GM12878 (cell line): ENCODE data around the gene DNMT3A. TPM values are rescaled to one million over a fixed set of nuclear protein-coding genes. Genes with fewer than 3 reads are reported as not detected.

Source experiments
- ATAC-seq: fragments of 200-7000 bp; cut with Tn5 transposase; 3 replicates; pipeline ENCODE4 v1.9.1; 2020; ENCODE audit warnings: mild to moderate bottlenecking, moderate library complexity
- BruUV-seq: library from RNA; stranded (reverse); fragments of 400-500 nt; replicated peaks from 2 replicates; lab custom pipeline; 2021; lab: Mats Ljungman, UMichigan
- CTCF ChIA-PET: fragments of 300-600 bp; sonication (Branson Sonifier 250); formaldehyde crosslinking; extraction: SDS; loops from one replicate; lab custom pipeline; 2021; ENCODE audit warnings: inconsistent platforms; lab: Yijun Ruan, JAX
- POLR2A ChIA-PET: fragments of 350-600 bp; formaldehyde crosslinking; extraction: SDS; loops from one replicate; lab custom pipeline; 2021; ENCODE audit warnings: inconsistent platforms; lab: Charles Lee
- RAD21 ChIA-PET: fragments of 300-600 bp; sonication (Branson Sonifier 250); formaldehyde crosslinking; loops from one replicate; lab custom pipeline; 2023; ENCODE audit warnings: antibody characterized with exemption; ENCODE audit not compliant: unreplicated experiment; lab: Charles Lee
- SMC1A ChIA-PET: fragments of 300-600 bp; sonication (Branson Sonifier 250); formaldehyde crosslinking; loops from one replicate; lab custom pipeline; 2023; ENCODE audit not compliant: unreplicated experiment, uncharacterized antibody; lab: Charles Lee
- DNase-seq: peaks from one replicate; pipeline ENCODE4 v3.0.0-alpha.2; 2011; ENCODE audit warnings: low read depth, low spot score
- FAIRE-seq: peaks from 3 replicates; lab custom pipeline; 2011; peaks lifted over from hg19 to GRCh38; lab: Jason Lieb, UNC
- H2AFZ ChIP-seq: 2 replicates; pipeline ENCODE4 v1.6.0; 2011; ENCODE audit warnings: low read depth, low read length, control low read depth; ENCODE audit not compliant: control insufficient read depth
- H3K27ac ChIP-seq: 2 replicates; pipeline ENCODE4 v1.5.1; 2011; ENCODE audit warnings: control low read depth; ENCODE audit not compliant: control insufficient read depth, insufficient read depth
- H3K27me3 ChIP-seq, 2 experiments: replicated peaks in 1 of 2; 2 replicates each; pipeline versions ENCODE4 v1.6.0 to v1.6.1; 2011; ENCODE audit warnings: low read length in 1 of 2; ENCODE audit not compliant: control insufficient read depth in 2 of 2, insufficient read depth in 2 of 2
- H3K36me3 ChIP-seq, 2 experiments: 2 replicates each; pipeline ENCODE4 v1.5.1; 2011; ENCODE audit warnings: low read length in 1 of 2; ENCODE audit not compliant: control insufficient read depth in 2 of 2, insufficient read depth in 2 of 2
- H3K4me1 ChIP-seq: 2 replicates; pipeline ENCODE4 v1.6.1; 2011; ENCODE audit warnings: mild to moderate bottlenecking, low read length, moderate library complexity, mixed read lengths; ENCODE audit not compliant: control insufficient read depth, insufficient read depth
- H3K4me2 ChIP-seq: 2 replicates; pipeline ENCODE4 v1.6.0; 2011; ENCODE audit warnings: control low read depth; ENCODE audit not compliant: control insufficient read depth, insufficient read depth
- H3K4me3 ChIP-seq: fragments of 200-600 bp; sonication (generic); 2 replicates; pipeline ENCODE4 v1.5.1; 2016
- H3K79me2 ChIP-seq: 2 replicates; pipeline ENCODE4 v1.6.0; 2011; ENCODE audit warnings: low read length; ENCODE audit not compliant: control insufficient read depth, insufficient read depth
- H3K9ac ChIP-seq: 2 replicates; pipeline ENCODE4 v1.8.0; 2011; ENCODE audit warnings: low read length, control low read depth, mixed read lengths; ENCODE audit not compliant: control insufficient read depth, insufficient read depth
- H3K9me3 ChIP-seq: replicated peaks from 3 replicates; pipeline ENCODE4 v1.5.1; 2011; ENCODE audit warnings: mild to moderate bottlenecking, low read length; ENCODE audit not compliant: control insufficient read depth, insufficient read depth
- H4K20me1 ChIP-seq: 2 replicates; pipeline ENCODE4 v1.6.0; 2011; ENCODE audit not compliant: control insufficient read depth, insufficient read depth
- BACH1 ChIP-seq: fragments of 450-650 bp; IDR thresholded peaks from 2 replicates; pipeline ENCODE4 v1.6.1; 2017; ENCODE audit warnings: mild to moderate bottlenecking, borderline replicate concordance
- CEBPB ChIP-seq, 2 experiments: fragments of 150-350 bp in 1 of 2; IDR thresholded peaks; 2 replicates each; pipeline ENCODE4 v1.6.1; 2012 to 2014; ENCODE audit warnings: low read depth in 2 of 2, low read length in 2 of 2, borderline replicate concordance in 1 of 2, inconsistent platforms in 1 of 2
- E2F8 ChIP-seq: fragments of 450-650 bp; IDR thresholded peaks from 2 replicates; pipeline ENCODE4 v1.6.1; 2018; ENCODE audit warnings: mild to moderate bottlenecking, low read depth, moderate library complexity; ENCODE audit not compliant: partially characterized antibody
- EGR1 ChIP-seq, 2 experiments: IDR thresholded peaks; 1 replicate in 1 of 2; 2 replicates in 1 of 2; pipeline ENCODE4 v1.6.1; 2011 to 2012; ENCODE audit warnings: low read depth in 2 of 2, low read length in 2 of 2, borderline replicate concordance in 1 of 2, mild to moderate bottlenecking in 1 of 2, moderate library complexity in 1 of 2
- LARP7 ChIP-seq: fragments of 450-650 bp; IDR thresholded peaks from 2 replicates; pipeline ENCODE4 v1.6.1; 2017; ENCODE audit warnings: mild to moderate bottlenecking
- RB1 ChIP-seq: fragments of 450-650 bp; formaldehyde crosslinking; IDR thresholded peaks from 2 replicates; pipeline ENCODE4 v1.6.1; 2017; ENCODE audit warnings: mild to moderate bottlenecking, borderline replicate concordance
- ZNF217 ChIP-seq: fragments of 450-650 bp; IDR thresholded peaks from 2 replicates; pipeline ENCODE4 v1.6.1; 2017; ENCODE audit warnings: antibody characterized with exemption, mild to moderate bottlenecking
- WGBS: methylation state at CpG from one replicate; pipeline ENCODE4 v1.1.6; 2016; ENCODE audit warnings: low lambda C conversion rate; ENCODE audit not compliant: insufficient replicate concordance, insufficient coverage; ENCODE audit errors: missing lambda C conversion rate; 5-methylcytosine and 5-hydroxymethylcytosine counted together
- in situ Hi-C: fragments of 300-500 bp; cut with MboI; formaldehyde crosslinking; loops from 9 replicates; pipeline ENCODE4 v1.14.3; 2018; ENCODE audit warnings: mixed read lengths
- intact Hi-C: fragments of 100-400 bp; cut with micrococcal nuclease; formaldehyde crosslinking; loops from one replicate; pipeline ENCODE4 v1.14.2; 2022; ENCODE audit not compliant: unreplicated experiment
- polyA plus RNA-seq, 11 experiments: library from polyadenylated mRNA; depleted of rRNA in 4 of 11; unstranded in 6 of 11; stranded (reverse) in 5 of 11; fragments of >200 nt; fragmentation: Nextera tagmentation in 4 of 11; fragmentation: Illumina TruSeq in 1 of 11; extraction: Ambion mirVana in 4 of 11; extraction: Trizol in 1 of 11; gene quantifications; 1 replicate in 1 of 11; 2 replicates in 10 of 11; pipeline versions ENCODE4 v1.2.1 to v1.2.3, GENCODE V29; 2011 to 2016; ENCODE audit warnings: inconsistent platforms in 2 of 11, missing spikeins in 2 of 11, low read depth in 1 of 11
- total RNA-seq, 4 experiments: library from RNA; depleted of rRNA in 3 of 4; stranded (reverse); fragments of >200 nt in 3 of 4; fragmentation: Illumina TruSeq in 1 of 4; extraction: Trizol in 1 of 4; gene quantifications; 2 replicates each; pipeline versions ENCODE4 v1.2.1 to v1.2.3, GENCODE V29; 2013 to 2021

DNMT3A gene
- total and polyA plus RNA-seq, 10 of the 15 experiments (the other 5 are each of a cell fraction or from before 2014, with no cell fraction given): 7.4 to 51.6 (median 17.4) TPM

DNA sequence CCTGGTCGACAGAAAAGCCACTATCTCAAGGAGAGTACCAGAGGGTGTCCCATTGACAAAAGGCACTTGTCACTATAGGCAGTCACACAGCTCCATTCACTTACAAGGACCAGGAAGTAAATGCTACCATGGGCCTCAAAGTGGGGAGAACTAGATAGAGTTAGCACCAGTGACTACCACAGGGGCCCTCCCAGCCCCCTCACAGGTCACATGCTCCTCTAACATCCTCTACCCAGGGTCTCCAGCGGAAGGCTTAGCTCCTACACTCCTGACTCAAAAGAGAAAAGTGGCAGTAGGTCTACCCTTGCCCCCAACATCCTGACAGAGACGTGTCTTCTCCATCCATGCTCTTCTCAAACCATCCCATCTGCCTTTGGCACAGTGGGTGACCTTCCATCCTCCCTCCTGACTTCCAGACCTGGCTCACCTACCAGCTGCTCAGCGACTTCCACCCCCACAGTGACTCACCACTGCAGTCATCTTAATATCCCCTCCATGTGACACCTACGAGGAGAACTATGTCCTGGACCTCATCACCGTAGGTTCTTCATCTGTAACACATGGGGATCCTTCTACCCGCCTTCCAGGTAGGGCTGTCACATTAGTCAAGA, 5.6 kb upstream of the DNMT3A start:
- Histone ChIP-seq H3K4me1 (peaks cover 6% of the 10 kb centered on the region), H3K27me3 (peaks cover 0 to 1% of the 10 kb centered on the region in 2 experiments; a peak in 2 of 4 replicates), H3K36me3 (no peaks in the 10 kb centered on the region), H3K4me3 (no peak overlapping the region), H3K9me3 (no peaks in the 10 kb centered on the region), H3K9ac (no peak overlapping the region), H3K4me2 (no peak overlapping the region), H3K27ac (no peak overlapping the region), H3K79me2 (no peaks in the 10 kb centered on the region), H2AFZ (no peak overlapping the region), H4K20me1 (no peaks in the 10 kb centered on the region)
- ChIA-PET POLR2A (interaction anchor here (1.5 kb wide), 1 partner anchor 15 kb away, joined by 4 read pairs; no protein-coding TSS in a partner anchor), RAD21 (interaction anchor here (1.2 to 2.0 kb wide), 4 partner anchors 15 to 70 kb away, joined by 3 to 6 read pairs (median 4); no protein-coding TSS in a partner anchor), CTCF (interaction anchor here (0.9 to 5.4 kb wide), 8 partner anchors 10 to 220 kb away, joined by 3 to 43 read pairs (median 4); no protein-coding TSS in a partner anchor), SMC1A (interaction anchor here (0.6 to 2.1 kb wide), 6 partner anchors 15 to 219 kb away, joined by 3 to 8 read pairs (median 6); no protein-coding TSS in a partner anchor)
- ATAC-seq (peak; percentile 18; the same call in 1 of the 3 replicates), DNase-seq (no peak), FAIRE-seq (peak; percentile 47)
- intact Hi-C loops (loop anchor here (10.0 kb wide), 1 partner anchor 217 kb away; no protein-coding TSS in a partner anchor), in situ Hi-C loops (no loop called here)
- no TSS peak for BruUV-seq
- WGBS: 37% methylated on average over 7 of the region's 7 CpGs
- TF ChIP-seq BACH1 (no peak), ZNF217 (no peak), RB1 (no peak), LARP7 (no peak), EGR1 (IDR thresholded peaks at IDR 0.05; ENCODE audit: borderline replicate concordance in 1 of 2, low read depth in 2 of 2, low read length in 2 of 2) (peak in 1 of 2 experiments; percentile 31; a peak in 1 of 3 replicates), CEBPB (IDR thresholded peaks at IDR 0.05; ENCODE audit: borderline replicate concordance in 1 of 2, low read depth in 2 of 2, low read length in 2 of 2) (no peak), E2F8 (no peak)
